Tibial artery (tissue), 4 donors: ENCODE measurements around the gene OTOG.

Experiments
- DNase-seq, 2 donors: peaks; one replicate each; pipeline ENCODE4 v3.0.0-alpha.2; 2019
- H3K27ac ChIP-seq, 2 donors: fragments of 200-600 bp; sonication (generic) in 1 of 2; 1 replicate in 1 of 2; 2 replicates in 1 of 2; pipeline ENCODE4 v1.5.1; 2018 to 2019; ENCODE audit warnings: mild to moderate bottlenecking in 1 of 2
- H3K27me3 ChIP-seq, 2 donors: fragments of 200-600 bp; sonication (generic) in 1 of 2; one replicate each; pipeline versions ENCODE4 v1.5.1 to v1.6.0; 2016 to 2019
- H3K36me3 ChIP-seq, 3 donors: fragments of 200-600 bp; sonication (generic) in 2 of 3; one replicate each; pipeline ENCODE4 v1.5.1; 2016 to 2019; ENCODE audit warnings: mild to moderate bottlenecking in 2 of 3
- H3K4me1 ChIP-seq, 4 donors: fragments of 200-600 bp; sonication (generic) in 2 of 4; 1 replicate in 3 of 4; 2 replicates in 1 of 4; pipeline ENCODE4 v1.5.1; 2016 to 2019
- H3K4me3 ChIP-seq, 2 donors: fragments of 200-600 bp; sonication (generic) in 1 of 2; 1 replicate in 1 of 2; 2 replicates in 1 of 2; pipeline ENCODE4 v1.5.1; 2018 to 2019; ENCODE audit warnings: mild to moderate bottlenecking in 2 of 2
- H3K9me3 ChIP-seq, 3 donors: fragments of 200-600 bp; sonication (generic) in 1 of 3; one replicate each; pipeline ENCODE4 v1.5.1; 2016 to 2019
- intact Hi-C: fragments of 100-400 bp; cut with DNase I; formaldehyde crosslinking; loops from one replicate; pipeline ENCODE4 v1.15.0; 2023; ENCODE audit warnings: low total_unique reads
- TF ChIP-seq, protein P1 (sequence below), 2 experiments: fragments of 200-600 bp in 1 of 2; fragments of 450-650 bp in 1 of 2; IDR thresholded peaks; one replicate each; pipeline ENCODE4 v1.5.1; 2017 to 2019; ENCODE audit warnings: antibody characterized with exemption in 2 of 2, mild to moderate bottlenecking in 1 of 2, moderate library complexity in 1 of 2

Gene OTOG

DNA sequence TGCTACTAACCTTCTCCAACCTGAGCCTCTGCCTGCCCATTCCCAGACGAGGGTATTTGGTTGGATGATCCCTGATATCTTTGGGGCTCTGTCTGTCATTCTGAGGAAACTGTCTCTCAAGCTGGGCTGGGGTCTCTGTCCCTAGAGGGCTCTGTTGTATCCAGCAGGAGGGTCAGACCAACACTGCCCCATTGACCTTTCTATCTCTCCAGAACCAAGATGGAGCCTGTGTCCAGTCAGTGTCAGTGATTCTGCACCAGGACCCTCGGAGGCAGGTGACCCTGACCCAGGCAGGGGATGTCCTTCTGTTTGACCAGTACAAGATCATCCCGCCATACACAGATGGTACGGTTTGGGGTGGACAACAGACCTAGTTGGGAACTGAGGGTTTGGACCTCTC, 21.9 kb downstream of the OTOG start:
- TF ChIP-seq, protein P1, sequence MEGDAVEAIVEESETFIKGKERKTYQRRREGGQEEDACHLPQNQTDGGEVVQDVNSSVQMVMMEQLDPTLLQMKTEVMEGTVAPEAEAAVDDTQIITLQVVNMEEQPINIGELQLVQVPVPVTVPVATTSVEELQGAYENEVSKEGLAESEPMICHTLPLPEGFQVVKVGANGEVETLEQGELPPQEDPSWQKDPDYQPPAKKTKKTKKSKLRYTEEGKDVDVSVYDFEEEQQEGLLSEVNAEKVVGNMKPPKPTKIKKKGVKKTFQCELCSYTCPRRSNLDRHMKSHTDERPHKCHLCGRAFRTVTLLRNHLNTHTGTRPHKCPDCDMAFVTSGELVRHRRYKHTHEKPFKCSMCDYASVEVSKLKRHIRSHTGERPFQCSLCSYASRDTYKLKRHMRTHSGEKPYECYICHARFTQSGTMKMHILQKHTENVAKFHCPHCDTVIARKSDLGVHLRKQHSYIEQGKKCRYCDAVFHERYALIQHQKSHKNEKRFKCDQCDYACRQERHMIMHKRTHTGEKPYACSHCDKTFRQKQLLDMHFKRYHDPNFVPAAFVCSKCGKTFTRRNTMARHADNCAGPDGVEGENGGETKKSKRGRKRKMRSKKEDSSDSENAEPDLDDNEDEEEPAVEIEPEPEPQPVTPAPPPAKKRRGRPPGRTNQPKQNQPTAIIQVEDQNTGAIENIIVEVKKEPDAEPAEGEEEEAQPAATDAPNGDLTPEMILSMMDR (IDR thresholded peaks at IDR 0.05): no peak
- DNase-seq: no peak
- H3K4me1 ChIP-seq: no peaks in the 10 kb centered on the region
- peaks cover 0 to 5% of the 10 kb centered on the region in 2 donors for H3K27me3 ChIP-seq
- no peaks in the 10 kb centered on the region for H3K9me3 ChIP-seq
- intact Hi-C loops: no loop called here
- H3K36me3 ChIP-seq: no peaks in the 10 kb centered on the region
- no peak overlapping the region for H3K4me3 ChIP-seq
- no peak overlapping the region for H3K27ac ChIP-seq

DNA sequence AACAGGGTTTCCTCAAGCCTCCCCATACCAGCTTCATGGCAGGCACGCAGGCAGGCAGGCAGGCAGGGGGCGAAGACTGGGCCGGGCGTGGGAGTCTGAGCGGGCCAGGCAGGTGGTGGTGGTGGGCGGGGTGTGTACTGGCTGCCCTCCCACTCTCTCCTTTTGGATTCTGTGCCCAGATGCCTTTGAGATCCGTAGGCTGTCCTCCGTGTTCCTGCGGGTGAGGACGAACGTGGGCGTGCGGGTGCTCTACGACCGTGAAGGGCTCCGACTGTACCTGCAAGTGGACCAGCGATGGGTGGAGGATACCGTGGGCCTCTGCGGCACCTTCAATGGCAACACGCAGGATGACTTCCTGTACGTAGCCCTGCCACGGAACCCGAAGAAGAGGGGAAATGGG, 23.0 kb downstream of the OTOG start:
- DNase-seq: no peak
- Histone ChIP-seq H3K27me3 (peaks cover 0 to 15% of the 10 kb centered on the region in 2 donors), H3K27ac (no peak overlapping the region), H3K36me3 (no peaks in the 10 kb centered on the region), H3K4me1 (no peaks in the 10 kb centered on the region), H3K4me3 (no peak overlapping the region), H3K9me3 (no peaks in the 10 kb centered on the region)
- TF ChIP-seq, protein P1 (IDR thresholded peaks at IDR 0.05): no peak
- intact Hi-C loops: no loop called here

DNA sequence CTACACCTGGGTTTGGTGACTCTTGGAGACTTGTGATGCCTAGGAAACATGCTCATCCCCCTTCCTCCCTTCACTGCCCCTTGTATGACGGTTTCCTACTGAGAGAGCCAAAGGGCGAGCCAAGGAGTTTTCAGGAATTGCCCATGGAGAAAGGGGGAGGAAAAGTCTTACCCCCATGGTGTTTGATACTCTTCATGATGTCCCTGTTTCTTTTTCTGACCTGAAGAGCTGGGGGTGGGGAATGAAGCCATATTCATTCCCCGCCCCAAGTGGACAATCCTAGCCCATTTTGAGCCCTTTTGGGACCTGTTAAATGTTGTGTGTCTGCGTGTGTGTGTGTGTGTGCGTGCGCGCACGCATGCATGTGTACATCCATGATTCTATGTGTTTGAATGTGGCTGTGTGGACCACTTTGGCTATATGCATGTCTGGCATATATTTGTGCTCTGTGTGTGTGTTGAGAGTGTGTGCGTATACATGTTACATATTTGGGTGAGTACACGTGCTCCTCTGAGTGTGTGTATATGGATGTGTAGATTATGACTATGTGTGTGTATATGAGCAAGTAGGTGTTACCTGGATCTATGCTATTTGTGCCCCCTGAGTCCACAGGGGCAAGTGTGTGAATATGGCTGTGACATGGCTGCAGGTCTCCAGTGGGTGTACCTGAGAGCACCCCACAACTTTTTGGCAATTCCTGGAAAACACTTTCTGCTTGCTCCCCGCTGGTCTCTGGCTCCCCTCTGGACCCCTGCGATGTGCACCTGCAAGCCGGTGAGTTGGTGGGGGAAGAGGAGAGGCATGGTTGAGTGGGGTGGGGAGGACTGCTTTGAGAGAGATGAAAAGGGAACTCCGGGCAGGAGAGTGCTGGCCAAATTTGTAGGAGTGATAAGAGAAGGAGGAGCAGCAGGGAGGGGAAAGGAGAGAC, 24.6 kb downstream of the OTOG start:
- intact Hi-C loops: no loop called here
- no peak overlapping the region for H3K27ac ChIP-seq
- H3K4me1 ChIP-seq: no peaks in the 10 kb centered on the region
- H3K27me3 ChIP-seq: peaks cover 0 to 15% of the 10 kb centered on the region in 2 donors
- H3K9me3 ChIP-seq: no peaks in the 10 kb centered on the region
- TF ChIP-seq, protein P1 (IDR thresholded peaks at IDR 0.05): no peak
- H3K4me3 ChIP-seq: no peak overlapping the region
- no peak for DNase-seq
- H3K36me3 ChIP-seq: no peaks in the 10 kb centered on the region

DNA sequence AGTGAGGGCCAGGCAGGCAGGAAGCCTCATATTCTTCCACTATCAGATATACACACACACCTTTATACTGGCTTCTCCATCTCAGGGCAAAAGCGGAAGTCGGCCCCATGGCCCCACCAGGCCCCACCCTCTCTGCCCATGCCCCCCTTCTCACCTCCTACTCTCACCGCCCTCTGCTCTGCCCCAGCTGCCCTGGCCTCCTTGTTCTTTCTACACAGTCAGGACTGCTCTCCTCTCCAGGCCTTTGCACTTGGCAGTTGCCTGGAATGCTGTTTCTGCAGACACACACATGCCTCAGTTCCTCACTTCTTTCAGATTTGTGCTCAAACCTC, 25.3 kb downstream of the OTOG start:
- no peak overlapping the region for H3K27ac ChIP-seq
- DNase-seq: no peak
- intact Hi-C loops: no loop called here
- no peak overlapping the region for H3K4me3 ChIP-seq
- H3K9me3 ChIP-seq: no peaks in the 10 kb centered on the region
- peaks cover 0 to 15% of the 10 kb centered on the region in 2 donors for H3K27me3 ChIP-seq
- TF ChIP-seq, protein P1 (IDR thresholded peaks at IDR 0.05): no peak
- H3K4me1 ChIP-seq: no peaks in the 10 kb centered on the region
- no peaks in the 10 kb centered on the region for H3K36me3 ChIP-seq

DNA sequence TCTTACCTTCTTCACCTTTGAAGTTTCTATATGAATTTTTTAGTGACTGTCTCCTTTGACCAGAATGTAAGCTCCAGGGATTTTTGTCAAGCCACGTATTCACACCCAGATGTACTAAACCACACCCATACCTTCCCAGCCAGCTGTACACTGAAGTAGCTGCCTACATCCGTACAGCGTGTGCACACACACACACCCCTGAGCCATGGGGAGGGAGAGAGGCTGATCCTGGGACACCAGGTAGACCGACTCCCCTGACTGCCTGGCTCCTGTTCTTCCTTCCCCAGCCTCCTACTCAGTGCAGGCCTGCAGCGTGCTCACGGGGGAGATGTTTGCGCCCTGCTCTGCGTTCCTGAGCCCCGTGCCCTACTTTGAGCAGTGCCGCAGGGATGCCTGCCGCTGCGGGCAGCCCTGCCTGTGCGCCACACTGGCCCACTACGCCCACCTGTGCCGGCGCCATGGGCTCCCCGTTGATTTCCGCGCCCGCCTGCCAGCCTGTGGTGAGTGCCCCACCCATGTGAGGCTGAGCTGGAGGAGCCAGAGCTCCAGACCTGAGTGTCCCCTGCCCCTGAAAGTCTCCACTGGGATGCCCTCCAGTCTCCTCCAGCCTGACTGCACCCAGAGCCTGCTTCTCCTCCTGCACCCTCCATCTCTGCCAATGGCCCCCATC, 25.9 kb downstream of the OTOG start:
- Histone ChIP-seq H3K36me3 (no peaks in the 10 kb centered on the region), H3K27me3 (peaks cover 0 to 15% of the 10 kb centered on the region in 2 donors), H3K27ac (no peak overlapping the region), H3K9me3 (no peaks in the 10 kb centered on the region), H3K4me3 (no peak overlapping the region), H3K4me1 (no peaks in the 10 kb centered on the region)
- TF ChIP-seq, protein P1 (IDR thresholded peaks at IDR 0.05): no peak
- no peak for DNase-seq
- intact Hi-C loops: no loop called here
